NCI-H2107 (cell line): ENCODE data around the gene POLR2M.

Experiments
- DNase-seq: peaks from one replicate; lab custom pipeline; 2025; lab: John Stamatoyannopoulos, UW

The POLR2M gene

DNA sequence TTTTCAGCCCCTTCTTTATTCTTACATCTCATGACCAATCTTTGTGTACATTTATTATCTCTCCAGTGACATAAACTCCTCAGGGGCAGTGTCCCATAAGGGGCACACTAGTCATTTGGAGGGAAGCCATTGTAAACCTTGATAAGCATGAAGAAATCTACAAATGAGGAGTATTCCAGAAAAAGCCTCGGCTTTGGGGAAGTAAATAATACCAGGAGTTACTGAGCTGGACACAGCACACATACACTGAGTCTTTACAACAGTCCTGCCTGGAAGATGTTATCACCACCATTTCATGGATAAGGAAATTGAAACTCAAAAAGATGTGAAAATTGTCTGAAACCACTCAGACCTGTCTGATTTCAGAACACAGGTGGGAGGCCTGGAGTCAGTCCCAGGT, 15.4 kb upstream of the POLR2M start:
- no peak for DNase-seq

DNA sequence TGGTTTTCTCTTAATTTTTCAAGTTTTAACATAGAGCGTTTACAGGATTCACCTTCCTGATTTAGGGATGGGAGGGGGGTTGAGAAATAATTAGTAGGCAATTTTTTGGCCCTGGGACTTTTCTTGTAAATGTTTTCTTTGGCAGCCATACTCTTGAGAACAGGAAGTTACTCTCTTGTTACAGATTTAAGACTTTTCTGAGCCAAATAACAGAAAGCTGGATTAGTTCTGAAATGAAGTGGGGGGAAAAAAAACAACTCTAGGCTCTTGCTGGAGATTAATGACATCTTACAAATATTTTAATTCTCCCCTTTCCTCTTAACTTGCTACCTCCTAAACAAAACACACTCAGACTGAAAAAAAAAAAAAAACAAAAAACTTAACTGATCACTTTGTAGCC, 13.8 kb upstream of the POLR2M start:
- no peak for DNase-seq

DNA sequence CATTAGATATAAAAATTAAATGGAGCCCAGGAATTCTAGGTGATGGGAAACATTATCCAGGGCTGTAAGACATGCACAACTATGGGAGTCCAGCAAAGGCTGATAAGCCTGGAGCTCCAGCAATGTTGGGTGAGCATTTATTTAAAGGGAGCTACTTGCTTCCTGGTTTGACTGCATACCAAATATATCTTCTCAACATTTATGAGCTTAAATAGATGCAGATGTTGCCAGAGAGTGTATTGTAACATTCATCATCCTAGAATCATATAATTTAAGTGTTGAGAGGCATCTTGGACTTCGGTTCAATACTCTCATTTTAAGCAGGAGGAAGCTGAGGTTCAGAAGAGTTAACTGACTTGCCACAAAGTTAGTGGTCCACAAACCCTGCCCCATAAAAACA, 12.2 kb upstream of the POLR2M start:
- DNase-seq: no peak

DNA sequence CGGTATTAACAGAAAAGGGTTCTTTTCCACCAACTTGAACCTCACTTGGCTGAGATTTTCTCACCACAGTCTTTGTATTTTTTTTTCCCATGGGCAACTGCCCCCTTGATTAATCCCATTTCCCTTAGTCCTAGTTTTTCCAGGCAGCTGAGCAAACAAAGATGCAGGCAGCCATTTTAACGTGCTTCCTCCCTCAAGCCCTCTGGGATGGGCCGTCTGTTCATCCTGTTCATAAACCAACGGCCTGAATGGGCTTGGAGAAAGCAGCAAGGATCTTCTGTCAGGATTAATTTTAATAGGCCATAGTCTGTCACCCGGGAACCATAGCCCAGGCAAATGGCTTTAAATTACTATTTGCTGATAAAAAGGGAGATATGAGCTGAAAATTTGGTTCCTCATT, 10.4 kb upstream of the POLR2M start:
- DNase-seq: no peak

DNA sequence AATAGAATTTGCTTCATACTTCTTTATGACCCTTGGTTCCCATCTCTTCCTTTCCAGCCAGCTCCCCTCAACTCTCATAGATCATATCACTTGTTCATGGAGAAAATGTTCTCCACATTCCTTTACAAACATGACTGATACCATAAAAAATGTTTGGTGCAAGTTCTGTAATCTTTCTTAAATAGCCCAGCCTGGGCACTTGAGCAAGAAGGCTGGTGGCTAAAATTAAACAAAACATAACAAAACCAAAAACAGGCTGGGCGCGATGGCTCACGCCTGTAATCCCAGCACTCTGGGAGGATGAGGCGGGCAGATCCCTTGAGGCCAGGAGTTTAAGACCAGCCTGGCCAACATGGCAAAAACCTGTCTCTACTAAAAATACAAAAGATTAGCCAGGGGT, 8.9 kb upstream of the POLR2M start:
- DNase-seq: no peak

DNA sequence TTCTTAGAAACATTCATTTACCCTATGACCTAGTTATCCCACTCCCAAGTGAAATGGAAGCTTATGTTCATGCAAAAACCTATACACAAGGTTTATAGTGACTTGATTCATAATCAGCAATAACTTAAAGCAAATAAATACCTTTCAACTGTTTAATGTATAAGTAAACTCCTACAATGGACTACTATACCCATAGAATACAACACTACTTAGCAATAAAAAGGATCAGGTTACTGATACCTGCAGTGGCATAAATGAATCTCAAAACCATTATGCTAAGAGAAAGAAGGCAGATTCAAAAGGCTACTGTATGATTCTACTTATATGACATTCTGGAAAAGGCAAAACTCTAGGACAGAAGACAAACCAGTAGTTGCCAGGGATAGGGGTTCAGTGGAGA, 8.3 kb upstream of the POLR2M start:
- DNase-seq: no peak

DNA sequence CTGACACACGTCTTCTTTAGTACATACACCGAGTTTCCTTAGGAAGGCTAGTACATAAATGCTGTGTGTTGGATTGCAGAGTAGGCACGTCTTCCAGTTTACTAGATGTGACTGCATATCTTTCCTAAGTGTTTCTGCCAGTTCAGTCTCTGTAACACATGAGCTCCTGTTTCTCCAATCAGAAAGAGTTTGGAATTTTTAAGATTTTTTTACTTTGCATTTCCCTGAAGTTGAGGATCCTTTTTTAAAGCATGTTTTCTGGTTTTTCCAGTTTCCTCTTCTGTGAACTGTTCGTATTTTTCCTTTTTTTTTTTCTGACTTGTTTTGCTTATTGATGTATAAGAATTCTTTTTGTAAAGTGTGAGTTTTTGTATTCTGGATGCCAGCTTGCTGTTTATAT, 7.5 kb upstream of the POLR2M start:
- DNase-seq: no peak

DNA sequence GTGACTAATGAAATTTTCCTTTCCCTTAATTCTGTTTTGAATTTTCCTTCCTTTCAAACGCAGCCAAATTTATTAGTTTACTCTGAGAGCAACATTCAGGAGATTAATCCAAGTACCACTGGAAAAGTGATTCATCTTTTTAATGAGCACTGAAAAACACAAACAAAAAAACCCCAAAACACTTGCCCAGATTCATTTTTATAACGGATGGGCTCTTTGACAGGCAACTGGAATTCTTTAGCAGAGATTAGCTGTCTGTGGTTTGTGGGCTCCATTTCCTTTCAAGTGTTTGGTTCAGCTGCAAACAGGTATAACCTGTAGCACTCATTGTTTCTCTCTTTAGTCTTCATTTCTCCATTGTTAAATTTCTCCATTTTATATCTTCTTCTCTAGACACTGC, 3.1 kb upstream of the POLR2M start:
- no peak for DNase-seq

DNA sequence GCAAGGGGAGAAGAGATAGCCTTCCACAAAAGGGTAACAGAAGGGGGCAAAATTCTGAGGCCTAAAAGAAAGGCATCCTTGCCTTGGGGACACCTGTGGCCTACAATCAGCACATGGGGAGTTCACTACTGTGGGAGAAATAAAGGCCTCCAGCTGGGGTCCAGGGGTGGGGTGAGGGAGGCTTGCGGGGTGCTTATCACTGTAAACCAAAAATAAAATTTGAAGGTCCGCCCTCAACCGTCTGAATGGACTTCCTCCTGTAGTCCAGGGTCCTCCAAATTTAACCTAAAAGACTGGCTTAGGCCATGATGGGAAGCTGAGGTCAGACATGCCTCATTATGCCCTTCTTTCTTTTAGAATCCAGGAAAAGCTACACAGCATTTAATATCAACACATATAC, 2.1 kb upstream of the POLR2M start:
- DNase-seq: no peak

DNA sequence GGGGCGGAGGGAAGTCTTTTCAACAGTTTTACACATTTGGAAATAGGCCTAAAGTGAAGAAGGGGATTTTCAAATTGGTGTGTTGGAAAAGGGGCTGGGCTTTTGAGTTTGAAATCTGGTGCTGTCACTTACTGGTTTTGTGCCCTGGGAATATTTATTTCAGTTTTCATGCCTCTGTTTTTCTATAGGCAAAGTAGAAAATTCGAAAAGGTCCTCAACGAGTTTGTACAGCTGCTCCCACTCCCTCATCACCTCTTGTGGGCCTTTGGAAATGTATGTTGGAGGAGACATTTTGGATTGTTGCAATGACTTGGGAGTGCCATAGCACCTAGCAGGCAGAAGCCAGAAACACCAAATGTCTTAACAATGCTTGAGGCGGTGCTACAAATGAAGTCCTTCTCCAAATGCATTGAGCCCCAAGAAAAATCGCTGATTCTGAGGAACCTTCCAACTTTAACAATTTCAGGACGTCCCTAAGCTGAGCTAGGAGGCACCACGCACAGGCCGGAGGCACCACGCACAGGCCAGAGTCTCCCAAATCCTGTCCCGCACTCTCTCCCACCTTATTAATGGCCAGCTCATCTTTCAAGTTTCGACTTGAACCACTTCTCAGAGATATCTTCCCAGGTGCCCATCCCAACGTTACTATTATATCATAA, 639 bp upstream of the POLR2M start:
- DNase-seq: no peak

DNA sequence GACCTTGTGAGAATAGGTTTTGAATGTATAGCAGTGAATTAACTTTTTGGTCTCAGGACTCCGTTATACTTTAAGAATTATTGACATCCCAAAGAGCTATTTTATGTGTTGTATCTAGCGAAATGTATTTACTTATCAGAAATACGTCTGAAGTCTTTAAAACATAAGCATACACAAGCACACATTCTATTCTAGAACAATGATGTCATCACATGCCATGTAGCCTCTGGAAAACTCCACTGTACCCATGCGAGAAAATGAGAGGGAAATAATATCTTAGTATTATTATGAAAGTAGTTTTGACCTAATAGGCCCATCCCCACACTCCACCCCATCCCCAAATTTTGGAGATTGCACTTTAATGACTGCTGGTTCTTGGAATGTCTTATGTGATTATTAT, 1.5 kb downstream of the POLR2M start:
- no peak for DNase-seq

DNA sequence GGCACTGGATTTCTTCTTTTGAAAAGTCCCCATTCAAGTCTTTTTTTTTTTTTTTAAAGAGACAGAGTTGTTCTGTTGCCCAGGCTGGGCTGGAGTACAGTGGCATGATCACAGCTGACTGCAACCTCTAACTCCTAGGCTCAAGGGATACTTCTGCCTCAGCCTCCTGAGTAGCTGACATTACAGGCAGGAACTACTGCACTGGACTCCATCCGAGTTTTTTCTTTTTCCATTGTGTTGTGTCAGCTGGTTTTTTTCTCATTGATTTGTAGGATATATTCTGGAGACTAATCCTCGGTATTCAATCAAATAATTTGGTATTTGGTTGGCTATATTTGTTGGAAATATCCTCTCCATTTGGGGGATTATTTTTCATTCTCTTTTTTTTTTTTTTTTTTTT, 11.8 kb downstream of the POLR2M start:
- DNase-seq: no peak

DNA sequence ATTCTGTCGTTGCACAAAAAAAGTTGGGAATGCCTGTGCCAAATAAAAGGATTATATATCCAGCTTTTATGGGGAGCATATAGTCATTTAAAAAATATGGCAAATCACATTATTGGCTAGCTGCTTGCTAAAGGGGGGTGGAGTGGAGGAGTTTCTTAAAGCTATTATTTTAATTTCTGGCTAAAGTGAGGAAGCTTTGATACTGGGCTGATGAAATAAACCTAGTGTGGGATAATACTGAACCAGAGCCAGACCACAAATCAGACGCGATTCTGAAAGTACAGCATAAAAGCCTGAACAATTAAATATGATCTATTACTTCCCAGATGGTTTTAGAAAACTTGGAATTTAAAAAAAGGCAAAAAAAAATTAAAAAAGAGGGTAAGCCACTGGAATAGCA, 14.4 kb downstream of the POLR2M start:
- no peak for DNase-seq

DNA sequence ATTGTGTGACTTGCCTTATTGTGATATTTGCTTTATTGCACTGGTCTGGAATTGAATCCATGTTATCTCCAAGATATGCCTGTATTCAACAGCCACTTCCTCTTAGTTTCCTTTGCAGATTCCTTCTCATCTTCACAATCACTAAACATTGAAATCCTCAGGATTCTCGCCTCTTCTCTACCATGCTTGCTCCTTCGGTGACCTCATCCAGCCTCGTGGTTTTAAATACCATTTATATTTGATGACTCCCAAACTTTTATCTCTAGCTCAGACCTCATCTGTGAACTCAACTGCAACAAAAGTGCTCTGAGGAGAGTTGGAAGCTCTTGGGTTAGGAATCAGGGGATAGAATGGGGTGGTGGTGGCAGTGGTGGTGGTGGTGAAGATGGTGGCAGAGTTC, 19.9 kb downstream of the POLR2M start:
- no peak for DNase-seq

DNA sequence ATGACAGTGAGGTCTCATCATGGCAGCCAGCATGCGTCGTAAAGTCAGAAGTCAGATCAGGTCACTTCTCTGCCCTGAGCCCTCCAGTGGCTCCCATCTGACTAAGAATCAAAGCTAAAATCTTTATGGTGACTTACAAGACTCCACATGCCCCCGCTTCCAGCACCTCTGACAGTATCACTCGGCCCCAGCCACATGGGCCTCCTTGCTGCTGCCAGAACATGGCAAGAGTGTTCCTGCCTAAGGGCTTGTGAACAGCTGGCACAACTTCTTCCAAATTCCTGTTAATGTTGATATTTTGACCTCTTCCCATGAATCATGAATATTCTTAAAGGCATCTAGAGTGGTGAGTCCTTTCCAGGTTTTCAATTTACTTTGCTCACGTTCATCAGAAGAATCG, 20.5 kb downstream of the POLR2M start:
- no peak for DNase-seq

DNA sequence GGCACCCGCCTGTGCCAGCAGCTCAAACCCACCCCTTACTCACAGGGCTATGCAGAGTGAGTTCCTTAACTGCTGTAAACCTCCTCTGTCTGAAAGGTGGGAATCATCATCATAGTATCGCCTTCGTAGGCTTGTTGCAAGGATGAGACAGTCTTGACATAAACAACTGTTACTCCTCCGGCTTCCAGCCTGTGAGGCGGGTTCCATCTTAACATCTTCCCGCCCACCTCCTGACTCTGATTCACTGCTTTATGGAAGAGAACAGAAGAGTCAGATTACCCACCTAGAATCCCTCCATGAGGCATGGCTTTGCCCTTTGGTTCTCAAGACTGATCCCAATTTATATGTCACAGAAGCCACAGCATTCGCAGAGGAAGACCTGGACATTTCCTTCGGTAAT, 21.9 kb downstream of the POLR2M start:
- DNase-seq: no peak

DNA sequence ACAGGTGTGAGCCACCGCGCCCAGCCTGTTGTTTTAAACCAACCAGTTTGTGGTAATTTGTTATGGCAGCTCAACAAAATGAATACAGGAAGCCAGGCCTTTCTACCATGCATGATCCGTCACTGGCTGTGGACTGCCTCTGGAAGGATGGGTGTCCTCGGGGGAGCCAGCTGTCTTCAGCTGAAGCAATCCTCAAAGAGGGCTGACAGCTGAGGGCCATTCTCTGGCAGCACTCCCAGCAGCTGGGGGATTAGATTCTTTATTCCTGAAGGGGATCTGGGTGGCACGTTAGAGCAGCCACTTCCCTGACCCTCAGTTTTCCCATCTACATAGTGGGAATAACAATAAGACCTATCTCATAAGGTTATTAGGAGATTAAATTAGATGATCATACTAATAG, 24.4 kb downstream of the POLR2M start:
- no peak for DNase-seq

DNA sequence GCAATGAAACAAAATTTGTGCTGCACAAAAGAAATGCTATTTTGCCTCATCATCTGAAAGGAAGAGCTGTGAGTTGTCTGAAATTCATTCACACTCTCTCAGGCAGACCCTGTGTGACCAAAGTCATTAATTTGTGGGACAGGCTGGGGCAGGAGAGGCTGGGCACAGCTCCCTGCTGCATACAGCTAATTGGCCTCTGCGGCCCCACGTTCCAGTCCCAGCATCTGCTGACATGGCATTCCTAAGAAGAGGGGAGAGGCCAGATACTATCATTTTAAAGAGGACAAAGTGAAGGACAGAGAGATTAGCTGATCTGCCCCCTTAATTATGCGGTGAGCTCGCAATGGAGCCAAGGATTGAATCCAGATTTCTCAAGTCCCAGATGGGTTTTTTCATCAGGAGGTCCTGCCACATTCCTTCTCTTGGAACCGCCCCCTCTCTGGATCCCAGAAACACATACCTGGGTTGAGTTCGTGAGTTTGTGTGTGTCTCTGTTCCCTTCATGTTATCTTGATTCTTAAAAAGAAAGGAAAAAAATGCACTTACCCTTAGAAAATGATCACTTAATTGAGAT, 25.1 kb downstream of the POLR2M start:
- no peak for DNase-seq

DNA sequence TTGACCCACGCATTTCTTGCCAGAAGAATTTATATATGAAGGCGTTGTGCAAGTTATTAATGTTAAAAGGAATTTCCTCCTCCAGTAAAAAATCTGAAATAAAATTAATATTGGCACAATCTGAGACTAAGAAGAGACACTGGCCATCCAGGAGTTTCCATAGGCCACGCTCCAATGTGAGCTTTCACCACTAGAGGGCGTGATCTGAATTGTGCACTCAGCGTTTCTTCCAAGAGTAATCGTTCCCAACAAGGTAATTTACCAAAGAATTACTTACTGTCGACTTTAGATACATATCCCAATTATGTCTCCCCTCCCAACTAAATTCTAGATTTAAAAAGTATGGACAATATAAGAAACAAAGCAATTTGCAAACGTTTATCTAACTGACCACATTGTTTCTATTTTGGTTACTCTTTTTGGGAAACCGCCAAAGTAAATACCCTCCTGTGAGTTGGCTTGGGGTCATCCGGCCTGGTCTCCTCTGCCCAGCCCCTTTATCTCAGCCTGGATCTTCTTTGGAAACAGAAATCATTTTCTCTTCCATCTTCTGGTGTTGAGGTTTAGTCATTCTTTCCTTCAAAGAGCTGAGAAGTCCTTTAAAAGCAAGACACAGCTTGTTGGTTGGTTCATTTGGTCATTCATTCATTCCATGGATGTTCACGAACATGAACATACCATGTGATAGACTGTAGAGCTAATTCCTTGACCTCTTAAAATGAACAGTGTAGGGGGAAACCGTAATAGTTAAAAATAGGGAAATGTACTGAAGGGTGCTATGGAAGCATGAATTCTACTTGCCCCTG, 26.2 kb downstream of the POLR2M start:
- peak; percentile 9 for DNase-seq

DNA sequence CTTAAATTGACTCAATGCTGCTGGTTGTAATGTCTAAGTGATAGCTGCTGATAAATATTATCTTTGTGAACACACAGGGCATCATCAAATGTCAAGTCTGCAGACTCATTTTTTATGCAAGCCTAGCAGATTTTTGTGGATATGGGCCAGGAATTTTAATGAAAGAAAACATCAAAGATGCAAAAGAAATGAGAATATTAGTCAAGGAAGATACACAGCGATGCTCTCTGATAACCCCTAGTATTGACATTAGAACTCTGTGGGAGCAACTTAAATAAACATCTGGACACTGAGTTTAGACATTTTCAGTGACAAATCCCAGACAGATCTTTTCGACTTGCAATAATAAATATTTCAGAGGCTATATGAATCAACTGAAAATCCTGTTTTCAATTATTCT, 28.3 kb downstream of the POLR2M start:
- DNase-seq: no peak

DNA sequence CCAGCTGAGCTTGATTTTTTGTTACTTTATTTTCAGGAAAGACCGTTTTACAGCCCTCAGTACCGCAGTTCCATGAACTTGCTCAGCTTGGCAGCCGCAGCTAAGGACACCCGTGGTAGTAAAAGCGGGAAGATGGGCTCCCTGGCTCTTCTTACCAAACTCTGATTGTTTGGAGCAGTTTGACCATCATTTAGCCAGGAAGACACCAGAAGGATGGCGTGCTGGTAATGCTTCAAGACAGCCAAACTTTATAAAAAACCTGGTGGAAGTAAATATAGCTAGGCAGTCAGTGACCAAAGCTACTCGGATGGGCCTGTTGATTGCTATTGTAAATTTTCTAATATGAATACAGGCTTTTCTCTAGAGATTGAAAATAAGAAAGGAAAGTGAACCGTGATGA, 28.9 kb downstream of the POLR2M start:
- no peak for DNase-seq

DNA sequence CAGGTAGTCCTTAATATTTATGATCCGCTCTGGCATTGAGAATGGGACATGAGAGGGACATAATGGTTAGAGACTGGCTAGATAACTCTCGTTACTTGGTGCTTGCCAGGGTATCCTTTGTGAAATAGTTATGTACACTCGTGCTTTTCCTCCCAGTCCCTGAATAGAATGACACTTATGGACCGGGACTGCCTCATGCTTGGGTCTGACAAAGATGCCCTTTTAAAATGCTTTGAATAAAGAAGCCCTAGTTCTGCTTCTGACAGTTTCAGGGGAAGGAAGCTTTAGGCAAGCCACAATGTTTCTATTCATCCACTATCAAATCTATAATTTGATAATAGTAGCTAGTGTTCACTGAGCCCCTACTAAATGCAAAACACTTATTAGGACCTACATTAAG, 29.4 kb downstream of the POLR2M start:
- DNase-seq: no peak

DNA sequence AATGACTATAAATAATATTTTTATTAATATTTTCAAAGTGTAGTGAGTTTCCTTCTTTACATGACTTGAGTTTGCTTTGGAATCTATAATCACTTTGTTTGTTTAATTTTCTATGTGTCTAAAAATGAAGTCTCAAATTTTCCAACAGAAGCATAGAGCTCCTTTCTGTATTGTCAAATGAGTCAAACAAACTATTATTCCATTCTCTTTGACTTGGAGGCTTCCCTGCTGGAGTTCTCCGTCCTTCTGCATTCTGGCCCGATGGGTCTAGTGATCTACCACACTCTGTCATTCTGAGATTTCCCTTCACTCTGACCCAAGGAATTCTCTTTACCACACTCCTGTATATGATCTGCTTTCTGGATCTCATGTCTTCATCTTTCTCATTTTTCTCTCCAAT, 30.1 kb downstream of the POLR2M start:
- DNase-seq: no peak
